ENCODE data around the gene SUSD1.
"Not testable (repeated sequence)": the region's sequence is repeated elsewhere in the genome, so short reads cannot be mapped to it uniquely, and the experiment has no call there.

The SUSD1 gene

GRCh38 chr9:112173489-112174221 lies 1.4 kb downstream of the SUSD1 start:
- DNase-seq (ENCODE audit: low spot score), result no peak

- DNase-seq (ENCODE audit: low spot score), result no peak
Observed at GRCh38 chr9:112170968-112171367, 4.1 kb downstream of the SUSD1 start.

GRCh38 chr9:112170235-112170634 lies 4.9 kb downstream of the SUSD1 start:
- peak; percentile 48 for DNase-seq (ENCODE audit: low spot score)

- DNase-seq (ENCODE audit: low spot score), result no peak
Observed at GRCh38 chr9:112169368-112169767, 5.7 kb downstream of the SUSD1 start.

- no peak for DNase-seq (ENCODE audit: low spot score)
Observed at GRCh38 chr9:112168197-112168596, 6.9 kb downstream of the SUSD1 start.

GRCh38 chr9:112166176-112167140 lies 8.6 kb downstream of the SUSD1 start:
- DNase-seq (ENCODE audit: low spot score), result no peak

- no peak for DNase-seq (ENCODE audit: low spot score)
Observed at GRCh38 chr9:112162621-112163413, 12.3 kb downstream of the SUSD1 start.

GRCh38 chr9:112159781-112160180 lies 15.3 kb downstream of the SUSD1 start:
- no peak for DNase-seq (ENCODE audit: low spot score)

- no peak for DNase-seq (ENCODE audit: low spot score)
Observed at GRCh38 chr9:112158656-112159367, 16.3 kb downstream of the SUSD1 start.

GRCh38 chr9:112157961-112158360 lies 17.1 kb downstream of the SUSD1 start:
- DNase-seq (ENCODE audit: low spot score), result no peak

- DNase-seq (ENCODE audit: low spot score), result no peak
Observed at GRCh38 chr9:112157087-112157486, 18.0 kb downstream of the SUSD1 start.

- DNase-seq (ENCODE audit: low spot score), result no peak
Observed at GRCh38 chr9:112149211-112149610, 25.9 kb downstream of the SUSD1 start.

GRCh38 chr9:112145886-112146285 lies 29.2 kb downstream of the SUSD1 start:
- no peak for DNase-seq (ENCODE audit: low spot score)

GRCh38 chr9:112144807-112145206 lies 30.3 kb downstream of the SUSD1 start:
- DNase-seq (ENCODE audit: low spot score), result no peak

- DNase-seq (ENCODE audit: low spot score), result no peak
Observed at GRCh38 chr9:112142420-112142819, 32.7 kb downstream of the SUSD1 start.

- DNase-seq (ENCODE audit: low spot score), result no peak
Observed at GRCh38 chr9:112140936-112141335, 34.2 kb downstream of the SUSD1 start.

- DNase-seq (ENCODE audit: low spot score), result no peak
Observed at GRCh38 chr9:112137066-112137465, 38.0 kb downstream of the SUSD1 start.

GRCh38 chr9:112135706-112136105 lies 39.4 kb downstream of the SUSD1 start:
- no peak for DNase-seq (ENCODE audit: low spot score)

GRCh38 chr9:112133806-112134205 lies 41.3 kb downstream of the SUSD1 start:
- DNase-seq (ENCODE audit: low spot score), result not testable (repeated sequence)

GRCh38 chr9:112132356-112132755 lies 42.7 kb downstream of the SUSD1 start:
- DNase-seq (ENCODE audit: low spot score), result no peak

- no peak for DNase-seq (ENCODE audit: low spot score)
Observed at GRCh38 chr9:112130997-112131396, 44.1 kb downstream of the SUSD1 start.

GRCh38 chr9:112130347-112130746 lies 44.8 kb downstream of the SUSD1 start:
- DNase-seq (ENCODE audit: low spot score), result no peak

All from iPS-NIHi11 (cell line).